CD4-positive, alpha-beta T cell treated with Interleukin-17A for 1 hour (primary cell): ENCODE results near the gene DMAP1.
A peak's percentile ranks its signal among the peaks of the same experiment; 100 is the strongest.

ENCODE experiments used
- DNase-seq: peaks from one replicate; pipeline ENCODE4 v3.0.0-alpha.2; 2020

DMAP1 gene

DNA sequence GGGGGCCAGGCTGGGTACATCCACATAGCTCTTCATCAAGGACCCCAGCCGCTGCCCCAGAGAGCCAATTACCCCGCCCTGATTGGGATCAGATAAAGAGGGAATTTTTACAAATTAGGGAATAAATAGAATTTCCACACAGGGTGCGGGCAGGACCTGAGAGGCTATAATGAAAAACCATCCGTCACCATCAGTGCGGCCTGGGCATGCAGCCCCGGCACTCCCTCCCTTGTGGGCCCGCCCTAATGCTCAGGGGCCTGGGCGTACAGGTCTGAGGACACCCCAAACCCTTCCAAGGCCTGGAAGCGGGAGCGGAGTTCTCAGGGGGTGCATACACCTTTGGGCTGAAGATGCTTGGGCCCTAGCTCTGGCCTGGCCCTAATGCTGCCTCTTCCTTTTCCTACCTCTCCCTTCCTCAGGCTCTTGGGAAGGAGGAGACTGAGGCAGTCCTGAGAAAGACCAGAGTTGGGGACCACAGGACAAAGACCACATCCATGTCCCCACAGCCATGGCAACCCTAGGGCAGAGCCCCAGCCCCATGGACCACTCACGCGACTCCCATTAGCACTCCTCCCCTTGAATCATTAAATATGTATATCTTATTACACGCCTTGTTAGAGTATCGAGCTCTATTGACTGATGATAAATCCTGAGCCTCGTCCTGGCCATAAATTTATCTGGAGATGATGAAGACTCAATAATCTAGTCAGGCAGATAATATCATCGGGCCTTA, 16.3 kb downstream of the DMAP1 start:
- no peak for DNase-seq

GRCh38 chr1:44230796-44231195, 17.5 kb downstream of the DMAP1 start:
- no peak for DNase-seq

GRCh38 chr1:44233593-44233992, 20.3 kb downstream of the DMAP1 start:
- DNase-seq, result no peak

DNA sequence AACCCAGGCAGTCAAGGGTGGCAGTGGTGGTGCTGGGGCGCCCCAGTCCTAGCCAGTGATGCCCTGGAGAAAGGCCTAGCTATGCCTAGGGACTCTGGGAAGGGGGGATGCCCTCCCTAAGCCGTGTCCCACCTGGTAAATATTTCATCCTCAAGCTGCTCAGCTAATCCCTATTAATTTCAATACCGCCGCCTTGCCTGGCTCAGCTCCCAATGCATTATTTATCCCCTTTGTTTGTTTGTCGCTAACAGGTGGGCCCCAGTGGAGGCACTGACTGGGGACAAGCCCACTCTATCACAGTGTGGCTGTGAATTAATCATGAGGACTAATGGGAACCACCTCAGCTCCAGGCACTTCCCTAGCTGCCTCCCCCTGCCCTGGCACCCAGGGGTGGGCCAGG, 22.5 kb downstream of the DMAP1 start:
- no peak for DNase-seq

GRCh38 chr1:44236490-44237272, 23.4 kb downstream of the DMAP1 start:
- DNase-seq, result no peak

- peak; percentile 14 for DNase-seq
Observed at GRCh38 chr1:44237721-44238457, 24.6 kb downstream of the DMAP1 start.

- DNase-seq, result no peak
Observed at GRCh38 chr1:44238660-44239059, 25.4 kb downstream of the DMAP1 start.

DNA sequence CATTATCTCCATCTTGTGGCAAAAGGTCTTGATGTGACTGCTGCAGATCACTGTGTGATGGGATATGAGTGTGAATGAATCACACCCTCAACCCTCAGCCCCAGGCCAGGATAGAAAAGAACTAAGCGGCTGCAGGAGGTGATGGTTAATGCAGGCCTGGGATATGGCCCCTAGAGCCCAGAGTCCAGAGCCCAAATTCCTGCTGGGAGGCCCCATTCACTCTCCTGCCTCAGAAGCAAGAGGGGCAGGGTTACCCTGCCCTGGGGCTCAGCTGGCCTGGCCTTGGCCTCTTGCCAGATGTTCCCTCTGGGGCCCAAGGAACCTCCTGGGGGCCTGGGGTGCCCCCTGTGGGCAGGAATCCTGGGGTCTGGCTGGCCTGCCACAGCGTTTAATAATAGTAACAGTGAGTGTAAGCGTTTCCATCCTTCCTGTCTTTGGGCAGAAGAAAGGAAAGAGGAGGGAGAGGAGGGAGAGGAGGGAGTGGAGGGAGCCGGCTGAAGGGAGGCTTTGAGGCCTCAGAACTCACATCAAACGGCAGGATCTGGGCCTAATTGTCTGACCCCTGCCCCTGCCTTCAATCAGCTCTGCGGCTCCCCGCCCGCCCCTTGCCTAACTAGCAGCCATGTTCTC, 26.2 kb downstream of the DMAP1 start:
- DNase-seq, result no peak

- no peak for DNase-seq
Observed at GRCh38 chr1:44239961-44240371, 26.7 kb downstream of the DMAP1 start.

DNA sequence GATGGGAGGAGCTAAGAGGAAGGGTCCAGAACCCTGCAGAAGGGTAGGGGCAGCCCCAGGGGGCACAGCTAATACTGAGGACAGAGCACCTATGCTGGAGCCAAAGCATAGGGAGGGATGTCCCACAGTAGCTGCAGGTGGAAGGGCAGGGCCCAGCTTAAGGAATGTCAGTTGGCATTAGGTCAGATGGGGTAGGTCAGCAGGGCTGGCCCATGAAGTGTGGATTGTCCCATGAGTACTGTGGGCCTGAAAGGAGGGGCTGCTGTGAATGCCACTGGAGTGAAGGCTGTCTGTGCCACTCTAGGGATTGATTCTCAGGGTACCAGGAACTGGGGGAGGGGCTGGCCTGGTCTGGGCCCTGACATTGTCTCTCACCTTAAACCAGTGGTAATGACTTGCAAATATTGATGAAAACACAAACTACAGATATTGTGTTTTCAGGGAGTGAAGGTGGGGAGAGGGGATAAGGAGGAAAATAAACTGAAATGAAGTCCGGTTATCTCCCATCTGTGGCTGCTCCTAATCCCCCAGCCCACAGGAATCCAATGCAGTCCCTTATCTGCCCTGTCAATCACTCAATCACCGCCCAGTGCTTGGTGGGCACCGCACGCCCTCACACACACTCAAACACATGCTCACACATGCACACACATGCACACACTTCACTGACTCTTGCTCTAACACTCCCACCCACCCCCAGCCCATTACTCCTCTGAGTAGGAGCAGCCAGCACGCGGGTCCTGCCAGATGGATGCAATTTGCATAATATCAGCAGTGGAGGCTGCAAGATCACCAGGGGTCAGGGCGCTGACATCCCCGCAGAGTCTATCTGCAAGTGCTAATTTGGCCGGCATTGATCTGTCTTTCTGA, 27.8 kb downstream of the DMAP1 start:
- DNase-seq, result no peak

DNA sequence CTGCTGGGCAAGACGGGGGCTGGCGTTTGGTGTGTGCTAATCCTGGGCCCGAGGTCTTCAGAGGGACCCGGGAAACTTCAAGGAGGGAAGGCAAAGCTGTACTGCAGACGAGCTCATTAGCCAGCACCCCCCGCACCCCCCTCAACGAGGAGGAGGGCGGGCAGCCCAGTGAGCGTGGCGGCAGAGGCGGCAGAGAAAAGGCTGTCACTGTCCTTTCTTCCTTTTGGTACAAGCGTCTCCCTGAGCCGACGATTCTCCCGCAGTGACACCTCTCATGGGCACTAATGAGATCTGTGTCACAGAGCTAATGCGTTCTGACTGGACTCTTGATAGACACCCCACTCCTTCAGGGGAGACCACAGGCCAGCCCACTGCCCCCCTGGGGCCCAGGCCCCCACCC, 29.5 kb downstream of the DMAP1 start:
- no peak for DNase-seq

DNA sequence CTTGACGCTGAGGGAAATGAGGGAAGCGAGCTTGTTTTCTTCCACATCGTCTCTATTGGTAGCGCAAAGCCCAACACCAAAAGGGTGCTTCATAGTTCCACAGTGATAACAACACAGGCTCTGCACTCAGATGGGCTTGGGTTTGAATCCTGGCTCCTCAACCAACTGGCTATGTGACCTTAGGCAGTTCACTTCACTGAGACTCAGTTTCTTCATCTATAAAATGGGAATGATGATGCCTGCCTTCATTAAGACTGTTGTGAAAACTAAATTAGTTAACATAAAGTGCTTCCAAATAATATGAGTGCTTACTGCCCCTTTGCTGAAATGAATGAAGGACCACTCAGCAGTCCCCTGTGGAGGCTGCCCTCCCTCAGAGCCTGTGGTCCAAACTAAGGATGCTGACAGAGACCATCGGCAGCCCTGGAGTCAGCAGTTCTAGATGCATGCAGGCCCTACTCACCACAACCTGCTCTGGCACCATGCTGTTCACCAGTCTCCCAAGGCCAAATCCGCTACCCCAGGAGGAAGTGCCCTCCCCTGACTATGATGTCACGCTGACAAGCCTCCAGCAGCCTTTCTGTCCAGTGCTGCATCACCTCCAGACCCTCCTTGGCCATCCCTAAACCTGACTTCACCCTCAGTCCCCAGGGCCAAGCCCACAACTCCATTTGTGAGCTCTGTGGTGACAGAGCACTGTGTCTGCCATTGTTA, 30.7 kb downstream of the DMAP1 start:
- DNase-seq, result no peak

DNA sequence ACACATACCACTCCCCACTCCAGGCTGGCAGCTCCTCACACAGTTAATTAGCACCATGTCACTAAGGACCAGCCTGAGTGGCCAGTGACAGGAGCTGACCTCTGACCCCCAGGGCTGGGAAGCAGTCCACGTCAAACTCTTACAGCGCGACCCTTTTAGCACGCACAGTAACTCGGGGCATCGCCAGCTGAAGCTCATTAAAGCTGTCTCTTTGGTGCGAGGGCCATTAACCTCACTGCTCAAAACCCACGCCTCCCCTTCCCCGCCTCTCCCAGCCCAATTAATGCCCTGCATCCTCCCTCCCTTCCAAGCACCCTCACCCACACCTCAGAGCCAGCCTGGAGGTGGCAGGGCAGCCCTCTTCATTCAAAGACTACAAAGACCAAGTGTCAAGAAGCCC, 31.7 kb downstream of the DMAP1 start:
- no peak for DNase-seq

DNA sequence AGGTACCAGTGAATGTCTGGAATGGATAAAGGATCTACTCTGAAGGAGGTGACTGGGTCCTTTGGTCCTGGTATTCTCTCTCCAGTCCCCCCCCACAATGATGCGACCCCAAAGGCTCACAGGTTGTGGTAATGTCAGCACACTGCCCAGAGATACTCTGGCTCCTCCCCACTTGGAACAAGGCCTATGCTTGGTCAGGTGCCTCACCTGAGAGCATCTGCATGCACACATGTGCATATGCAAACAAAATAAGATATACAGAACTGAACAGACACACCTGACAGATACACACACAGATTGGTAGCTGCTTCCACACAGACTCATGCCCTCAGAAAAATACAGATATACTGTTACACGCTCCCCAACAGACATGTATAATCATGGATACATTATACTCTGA, 33.5 kb downstream of the DMAP1 start:
- DNase-seq, result no peak

- no peak for DNase-seq
Observed at GRCh38 chr1:44249543-44249942, 36.3 kb downstream of the DMAP1 start.

DNA sequence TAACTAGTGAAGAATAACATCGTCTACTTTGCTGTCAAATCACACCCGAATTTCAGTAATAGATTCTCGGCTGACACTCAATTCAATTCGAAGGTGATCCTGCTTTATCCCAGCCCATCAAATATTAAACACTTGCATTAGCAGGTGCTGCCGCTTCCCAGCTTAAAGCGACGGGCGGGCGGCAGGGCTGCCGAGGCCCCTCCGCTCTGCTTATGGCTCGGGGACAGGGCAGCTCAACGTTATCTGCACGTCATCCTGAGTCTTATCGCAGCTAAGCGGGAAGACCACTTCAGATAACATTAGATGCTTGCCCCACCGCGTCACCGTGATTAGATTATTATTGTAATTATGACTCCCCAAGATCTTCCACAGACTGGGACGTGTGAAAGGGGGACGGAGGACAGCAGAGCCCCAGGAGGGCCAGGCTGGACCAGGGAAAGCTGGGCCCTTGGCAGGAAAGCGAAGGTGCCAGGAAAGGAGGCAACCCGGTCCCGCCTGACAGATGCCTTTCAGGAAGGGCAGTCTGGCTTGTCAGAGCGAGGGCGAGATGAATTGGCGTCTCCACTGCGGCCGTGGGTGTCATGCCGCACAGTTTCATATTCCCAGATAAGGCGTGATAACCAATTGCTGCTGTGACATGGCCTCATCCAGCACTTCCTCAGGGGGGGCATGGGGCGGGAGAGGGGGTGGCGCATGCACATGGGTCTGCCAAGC, 37.0 kb downstream of the DMAP1 start:
- DNase-seq, result no peak

DNA sequence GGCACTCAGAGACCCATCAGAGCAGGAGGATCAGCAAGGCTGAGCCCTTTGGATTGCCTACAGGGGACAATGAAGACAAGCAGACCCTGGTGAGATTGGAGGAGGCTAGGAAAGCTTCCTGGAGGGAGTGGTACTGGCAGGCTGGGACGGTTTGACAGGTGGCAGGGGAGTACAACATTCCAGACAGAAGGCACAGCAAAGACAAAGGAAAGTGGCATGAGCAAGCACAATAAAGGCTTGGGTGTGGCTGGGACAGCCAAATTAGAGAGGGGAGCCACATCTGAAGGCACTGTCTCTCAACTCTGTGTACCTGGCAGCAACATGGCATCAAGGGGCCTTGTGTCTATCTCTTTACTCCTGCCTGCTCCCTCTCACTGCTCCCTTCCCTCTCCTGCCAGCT, 38.2 kb downstream of the DMAP1 start:
- no peak for DNase-seq

DNA sequence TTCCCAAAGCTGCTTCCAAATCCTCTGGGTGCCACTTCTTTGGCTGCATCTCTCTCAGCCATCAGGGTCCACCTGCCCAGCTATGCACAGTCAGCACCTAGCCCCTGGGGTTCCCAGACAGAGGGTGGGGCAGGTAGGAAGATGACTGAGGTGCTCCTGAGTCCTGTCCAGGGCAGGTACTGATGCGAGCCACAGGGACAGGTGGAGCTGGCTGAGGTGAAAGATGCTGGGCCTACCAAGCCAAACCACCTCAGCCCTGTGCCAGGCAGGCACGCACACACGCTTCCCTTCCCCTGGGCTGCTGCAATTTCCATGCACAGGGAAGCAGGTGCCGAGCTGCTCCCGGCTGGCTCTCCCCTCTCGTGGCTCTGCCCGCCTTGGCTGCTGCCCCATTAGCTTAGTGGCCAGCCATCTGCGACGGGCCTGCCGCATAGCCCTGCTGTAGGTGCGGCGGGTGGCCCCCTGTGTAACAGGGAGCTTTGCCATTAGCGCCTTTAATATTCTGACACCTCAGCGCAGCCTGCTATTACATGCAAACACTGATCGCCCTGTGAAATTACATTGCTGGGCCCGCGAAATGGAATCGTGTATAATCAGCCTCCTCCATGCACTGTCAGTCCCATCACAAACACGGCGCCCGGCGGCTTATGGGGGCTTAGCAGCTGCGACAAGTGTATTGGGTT, 38.9 kb downstream of the DMAP1 start:
- DNase-seq, result no peak

GRCh38 chr1:44254392-44254910, 41.2 kb downstream of the DMAP1 start:
- no peak for DNase-seq
